Right lobe of liver (tissue), 4 donors: ENCODE data around the gene FAM171A1.

Experiments
- CTCF ChIP-seq, 4 donors: fragments of 200-600 bp in 3 of 4; fragments of 450-650 bp in 1 of 4; IDR thresholded peaks; one replicate each; pipeline versions ENCODE4 v1.5.1 to v1.8.0; 2016 to 2022; ENCODE audit warnings: antibody characterized with exemption in 4 of 4, mild to moderate bottlenecking in 2 of 4
- POLR2A ChIP-seq: fragments of 450-650 bp; IDR thresholded peaks from one replicate; pipeline ENCODE4 v1.6.1; 2017; ENCODE audit warnings: antibody characterized with exemption, mild to moderate bottlenecking
- donor health status: DM: no; HTN: no; CAD: no.
- donor health status: DM: no; HTN: no; CAD: no.
- donor health status: DM: no; HTN: yes; CAD: no.

GRCh38 chr10:15393139-15393825 lies 22.2 kb upstream of the FAM171A1 start:
- no peak for TF ChIP-seq CTCF (IDR thresholded peaks at IDR 0.05)
- TF ChIP-seq POLR2A = no peak
